Pons (tissue), 1 donor: ENCODE results near the gene GNG7.
"Not testable (repeated sequence)": the region's sequence is repeated elsewhere in the genome, so short reads cannot be mapped to it uniquely, and the experiment has no call there.

Experiments used
- DNase-seq: peaks from one replicate; pipeline ENCODE4 v3.0.0-alpha.2; 2016; ENCODE audit warnings: low spot score

The GNG7 gene

DNA sequence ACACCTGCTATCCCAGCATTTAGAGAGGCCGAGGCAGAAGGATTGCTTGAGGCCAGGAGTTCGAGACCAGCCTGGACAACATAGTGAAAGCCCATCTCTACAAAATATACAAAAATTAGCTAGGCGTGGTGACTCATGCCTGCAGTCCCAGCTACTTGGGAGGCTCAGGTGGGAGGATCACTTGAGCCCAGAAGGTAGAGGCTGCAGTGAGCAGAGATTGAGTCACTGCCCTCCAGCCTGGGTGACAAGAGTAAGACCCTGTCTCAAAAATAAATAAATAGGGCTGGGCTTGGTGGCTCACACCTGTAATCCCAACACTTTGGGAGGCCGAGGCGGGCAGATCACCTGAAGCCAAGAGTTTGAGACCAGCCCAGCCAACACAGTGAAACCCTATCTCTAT lies 238.8 kb downstream of the GNG7 start:
- not testable (repeated sequence) for DNase-seq

DNA sequence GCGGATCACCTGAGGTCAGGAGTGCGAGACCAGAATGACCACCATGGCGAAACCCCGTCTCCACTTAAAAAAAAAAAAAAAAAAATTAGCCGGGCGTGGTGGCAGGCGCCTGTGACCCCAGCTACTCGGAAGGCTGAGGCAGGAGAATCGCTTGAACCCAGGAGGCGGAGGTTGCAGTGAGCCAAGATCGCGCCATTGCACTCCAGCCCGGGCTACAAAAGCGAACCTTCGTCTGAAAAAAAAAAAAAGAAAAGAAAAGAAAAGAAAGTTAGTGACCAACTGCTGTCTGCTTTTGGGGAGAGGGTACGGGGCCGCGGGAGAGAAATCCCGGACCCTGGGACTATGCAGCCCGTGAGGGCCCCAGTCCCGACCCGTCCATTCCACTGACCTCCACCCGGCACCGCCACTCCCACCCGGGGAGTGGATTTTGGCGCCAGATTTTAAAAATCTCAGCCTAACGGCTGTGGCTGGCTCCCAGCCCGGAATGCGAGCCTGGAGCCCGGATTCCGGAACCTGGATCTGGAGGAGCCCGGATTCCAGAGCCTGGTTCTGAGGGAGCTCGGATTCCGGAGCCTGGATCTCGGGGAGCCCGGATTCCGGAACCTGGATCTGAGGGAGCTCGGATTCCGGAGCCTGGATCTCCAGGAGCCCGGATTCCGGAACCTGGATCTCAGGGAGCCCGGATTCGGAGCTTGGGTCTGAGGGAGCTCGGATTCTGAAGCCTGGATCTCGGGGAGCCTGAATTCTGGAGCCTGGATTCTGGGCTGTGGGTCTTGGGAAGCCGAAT lies 239.7 kb downstream of the GNG7 start:
- peak; percentile 35 for DNase-seq

DNA sequence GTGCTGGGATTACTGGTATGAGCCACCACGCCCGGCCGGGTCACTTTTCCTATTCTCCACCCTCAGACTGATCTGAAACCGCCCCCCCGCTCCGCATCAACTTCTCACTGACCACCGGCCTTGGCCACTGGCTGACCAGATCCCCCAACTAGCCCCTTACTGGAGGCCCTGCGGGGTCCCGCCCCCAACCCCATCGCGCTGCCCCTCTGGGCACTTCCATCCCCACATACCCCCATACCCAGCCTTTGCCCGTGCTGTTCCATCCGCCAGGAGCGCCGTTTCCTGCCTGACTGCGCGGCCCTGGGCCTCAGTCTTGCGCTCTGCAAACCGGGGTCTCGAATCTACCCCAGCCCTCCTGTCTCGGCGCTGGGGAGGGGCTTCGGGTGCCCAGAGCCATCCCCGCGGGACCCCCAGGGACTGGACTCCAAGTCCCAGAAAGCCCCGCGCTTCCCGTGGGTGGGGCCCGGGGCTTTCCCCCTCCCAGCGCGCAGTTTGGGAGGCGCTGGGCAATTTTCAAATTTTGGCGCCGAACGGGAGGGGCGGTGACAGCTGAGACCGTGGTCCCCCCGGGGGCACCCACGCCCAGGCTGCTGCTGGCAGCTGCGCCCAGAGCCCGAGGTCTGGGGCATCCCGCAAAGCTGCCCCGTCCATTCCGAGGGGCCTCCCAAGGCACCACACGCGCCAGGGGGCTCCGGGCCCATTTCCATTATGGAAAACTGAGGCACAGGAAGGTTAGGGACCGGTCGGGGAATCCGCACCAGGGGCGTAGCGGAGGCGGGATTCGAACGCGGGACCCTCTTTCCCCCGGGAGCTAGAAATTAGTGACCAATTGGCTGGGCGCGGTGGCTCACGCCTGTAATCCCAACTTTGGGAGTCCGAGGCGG lies 240.5 kb downstream of the GNG7 start:
- no peak for DNase-seq
